Breast epithelium (tissue), 4 donors: ENCODE measurements around the gene GALNT6. TPM values are rescaled to one million over a fixed set of nuclear protein-coding genes. Genes with fewer than 3 reads are reported as not detected.

Source experiments
- DNase-seq, 2 donors: peaks; one replicate each; pipeline ENCODE4 v3.0.0-alpha.2; 2019; ENCODE audit warnings: low spot score in 2 of 2
- H3K27ac ChIP-seq, 2 donors: fragments of 200-600 bp; sonication (generic) in 1 of 2; one replicate each; pipeline ENCODE4 v1.5.1; 2016 to 2019; ENCODE audit warnings: mild to moderate bottlenecking in 1 of 2
- H3K27me3 ChIP-seq, 2 donors: fragments of 200-600 bp; sonication (generic) in 1 of 2; one replicate each; pipeline versions ENCODE4 v1.5.1 to v1.6.0; 2017 to 2019; ENCODE audit warnings: control low read depth in 1 of 2, mild to moderate bottlenecking in 1 of 2
- H3K36me3 ChIP-seq: fragments of 200-600 bp; one replicate; pipeline ENCODE4 v1.5.1; 2019
- H3K4me1 ChIP-seq, 2 donors: fragments of 200-600 bp; sonication (generic); one replicate each; pipeline ENCODE4 v1.5.1; 2016 to 2019; ENCODE audit warnings: control low read depth in 1 of 2
- H3K4me3 ChIP-seq, 3 donors: fragments of 200-600 bp; sonication (generic); 1 replicate in 2 of 3; 2 replicates in 1 of 3; pipeline ENCODE4 v1.5.1; 2016 to 2019; ENCODE audit warnings: mild to moderate bottlenecking in 3 of 3, moderate library complexity in 2 of 3
- H3K9me3 ChIP-seq, 2 donors: fragments of 200-600 bp; sonication (generic) in 1 of 2; one replicate each; pipeline ENCODE4 v1.5.1; 2016 to 2019; ENCODE audit warnings: control low read depth in 1 of 2
- POLR2A ChIP-seq: fragments of 450-650 bp; IDR thresholded peaks from one replicate; pipeline ENCODE4 v1.6.1; 2016; ENCODE audit warnings: antibody characterized with exemption, mild to moderate bottlenecking, moderate library complexity
- POLR2AphosphoS5 ChIP-seq, 3 donors: sonication (generic); formaldehyde crosslinking; IDR thresholded peaks; one replicate each; pipeline ENCODE4 v1.6.1; 2017; ENCODE audit warnings: antibody characterized with exemption in 3 of 3
- intact Hi-C: fragments of 100-400 bp; cut with DNase I; formaldehyde crosslinking; loops from one replicate; pipeline ENCODE4 v1.15.1; 2023; ENCODE audit warnings: low total_unique reads
- total RNA-seq, 3 donors: library from RNA; depleted of rRNA; stranded (reverse); fragments of >200 nt; gene quantifications; one replicate each; pipeline ENCODE4 v1.1.0, GENCODE V29; 2016
- TF ChIP-seq, protein P1 (sequence below), 3 donors: fragments of 450-650 bp; IDR thresholded peaks; one replicate each; pipeline ENCODE4 v1.5.1; 2016 to 2017; ENCODE audit warnings: antibody characterized with exemption in 3 of 3, mild to moderate bottlenecking in 3 of 3, moderate library complexity in 3 of 3

The GALNT6 gene
- total RNA-seq, 3 donors from 2014 or later, result 5.8 to 55.8 (median 48.2) TPM

- H3K36me3 ChIP-seq, result no peaks in the 10 kb centered on the region
- TF ChIP-seq POLR2A (no peak), POLR2AphosphoS5 (IDR thresholded peaks at IDR 0.05) (no peak)
- TF ChIP-seq, protein P1, sequence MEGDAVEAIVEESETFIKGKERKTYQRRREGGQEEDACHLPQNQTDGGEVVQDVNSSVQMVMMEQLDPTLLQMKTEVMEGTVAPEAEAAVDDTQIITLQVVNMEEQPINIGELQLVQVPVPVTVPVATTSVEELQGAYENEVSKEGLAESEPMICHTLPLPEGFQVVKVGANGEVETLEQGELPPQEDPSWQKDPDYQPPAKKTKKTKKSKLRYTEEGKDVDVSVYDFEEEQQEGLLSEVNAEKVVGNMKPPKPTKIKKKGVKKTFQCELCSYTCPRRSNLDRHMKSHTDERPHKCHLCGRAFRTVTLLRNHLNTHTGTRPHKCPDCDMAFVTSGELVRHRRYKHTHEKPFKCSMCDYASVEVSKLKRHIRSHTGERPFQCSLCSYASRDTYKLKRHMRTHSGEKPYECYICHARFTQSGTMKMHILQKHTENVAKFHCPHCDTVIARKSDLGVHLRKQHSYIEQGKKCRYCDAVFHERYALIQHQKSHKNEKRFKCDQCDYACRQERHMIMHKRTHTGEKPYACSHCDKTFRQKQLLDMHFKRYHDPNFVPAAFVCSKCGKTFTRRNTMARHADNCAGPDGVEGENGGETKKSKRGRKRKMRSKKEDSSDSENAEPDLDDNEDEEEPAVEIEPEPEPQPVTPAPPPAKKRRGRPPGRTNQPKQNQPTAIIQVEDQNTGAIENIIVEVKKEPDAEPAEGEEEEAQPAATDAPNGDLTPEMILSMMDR (IDR thresholded peaks at IDR 0.05), result no peak
- peaks cover 0 to 4% of the 10 kb centered on the region in 2 donors for H3K4me1 ChIP-seq
- no peak for DNase-seq
- H3K9me3 ChIP-seq, result no peaks in the 10 kb centered on the region
- intact Hi-C loops, result no loop called here
- H3K4me3 ChIP-seq, result no peak overlapping the region
- H3K27me3 ChIP-seq, result no peaks in the 10 kb centered on the region
- H3K27ac ChIP-seq, result peak overlapping the region in 1 of 2 donors; percentile 33
These were observed 2.7 kb upstream of the GALNT6 start for GRCh38 chr12:51393676-51394545.

GRCh38 chr12:51392556-51393237 lies 1.5 kb upstream of the GALNT6 start:
- Histone ChIP-seq H3K27ac (no peak overlapping the region), H3K4me3 (peak overlapping the region; percentile 46 to 71 (median 69)), H3K4me1 (peaks cover 0 to 4% of the 10 kb centered on the region in 2 donors), H3K9me3 (no peaks in the 10 kb centered on the region), H3K36me3 (no peaks in the 10 kb centered on the region), H3K27me3 (no peaks in the 10 kb centered on the region)
- TF ChIP-seq, protein P1 (IDR thresholded peaks at IDR 0.05), result no peak
- TF ChIP-seq POLR2AphosphoS5 (IDR thresholded peaks at IDR 0.05) (no peak), POLR2A (no peak)
- DNase-seq, result no peak
- intact Hi-C loops, result no loop called here

- DNase-seq, result no peak
- H3K9me3 ChIP-seq, result no peaks in the 10 kb centered on the region
- peak overlapping the region; percentile 68 to 70 for H3K27ac ChIP-seq
- no peaks in the 10 kb centered on the region for H3K36me3 ChIP-seq
- H3K4me3 ChIP-seq, result peak overlapping the region; percentile 46 to 71 (median 69)
- no peaks in the 10 kb centered on the region for H3K27me3 ChIP-seq
- peaks cover 0 to 4% of the 10 kb centered on the region in 2 donors for H3K4me1 ChIP-seq
- intact Hi-C loops, result no loop called here
- TF ChIP-seq, protein P1 (IDR thresholded peaks at IDR 0.05), result no peak
- TF ChIP-seq POLR2AphosphoS5 (IDR thresholded peaks at IDR 0.05) (no peak), POLR2A (no peak)
These were observed 319 bp downstream of the GALNT6 start for GRCh38 chr12:51390891-51391282.

- peaks cover 0 to 4% of the 10 kb centered on the region in 2 donors for H3K4me1 ChIP-seq
- no peaks in the 10 kb centered on the region for H3K27me3 ChIP-seq
- no peaks in the 10 kb centered on the region for H3K36me3 ChIP-seq
- peak overlapping the region; percentile 68 to 70 for H3K27ac ChIP-seq
- peak overlapping the region in 1 of 3 donors; percentile 69 for H3K4me3 ChIP-seq
- TF ChIP-seq, protein P1 (IDR thresholded peaks at IDR 0.05), result no peak
- TF ChIP-seq POLR2A (no peak), POLR2AphosphoS5 (IDR thresholded peaks at IDR 0.05) (no peak)
- DNase-seq, result no peak
- intact Hi-C loops, result no loop called here
- H3K9me3 ChIP-seq, result no peaks in the 10 kb centered on the region
These were observed 749 bp downstream of the GALNT6 start for GRCh38 chr12:51390457-51390856.
